ENCODE measurements around the gene HCN2. TPM values are rescaled to one million over a fixed set of nuclear protein-coding genes. Genes with fewer than 3 reads are reported as not detected.

HCN2 gene
- total and polyA plus RNA-seq, 9 of the 15 experiments (the other 6 are each of a cell fraction or from before 2014, with no cell fraction given) = 0.29 to 4.2 (median 0.82) TPM; not detected in 2

- TF ChIP-seq, protein P1, sequence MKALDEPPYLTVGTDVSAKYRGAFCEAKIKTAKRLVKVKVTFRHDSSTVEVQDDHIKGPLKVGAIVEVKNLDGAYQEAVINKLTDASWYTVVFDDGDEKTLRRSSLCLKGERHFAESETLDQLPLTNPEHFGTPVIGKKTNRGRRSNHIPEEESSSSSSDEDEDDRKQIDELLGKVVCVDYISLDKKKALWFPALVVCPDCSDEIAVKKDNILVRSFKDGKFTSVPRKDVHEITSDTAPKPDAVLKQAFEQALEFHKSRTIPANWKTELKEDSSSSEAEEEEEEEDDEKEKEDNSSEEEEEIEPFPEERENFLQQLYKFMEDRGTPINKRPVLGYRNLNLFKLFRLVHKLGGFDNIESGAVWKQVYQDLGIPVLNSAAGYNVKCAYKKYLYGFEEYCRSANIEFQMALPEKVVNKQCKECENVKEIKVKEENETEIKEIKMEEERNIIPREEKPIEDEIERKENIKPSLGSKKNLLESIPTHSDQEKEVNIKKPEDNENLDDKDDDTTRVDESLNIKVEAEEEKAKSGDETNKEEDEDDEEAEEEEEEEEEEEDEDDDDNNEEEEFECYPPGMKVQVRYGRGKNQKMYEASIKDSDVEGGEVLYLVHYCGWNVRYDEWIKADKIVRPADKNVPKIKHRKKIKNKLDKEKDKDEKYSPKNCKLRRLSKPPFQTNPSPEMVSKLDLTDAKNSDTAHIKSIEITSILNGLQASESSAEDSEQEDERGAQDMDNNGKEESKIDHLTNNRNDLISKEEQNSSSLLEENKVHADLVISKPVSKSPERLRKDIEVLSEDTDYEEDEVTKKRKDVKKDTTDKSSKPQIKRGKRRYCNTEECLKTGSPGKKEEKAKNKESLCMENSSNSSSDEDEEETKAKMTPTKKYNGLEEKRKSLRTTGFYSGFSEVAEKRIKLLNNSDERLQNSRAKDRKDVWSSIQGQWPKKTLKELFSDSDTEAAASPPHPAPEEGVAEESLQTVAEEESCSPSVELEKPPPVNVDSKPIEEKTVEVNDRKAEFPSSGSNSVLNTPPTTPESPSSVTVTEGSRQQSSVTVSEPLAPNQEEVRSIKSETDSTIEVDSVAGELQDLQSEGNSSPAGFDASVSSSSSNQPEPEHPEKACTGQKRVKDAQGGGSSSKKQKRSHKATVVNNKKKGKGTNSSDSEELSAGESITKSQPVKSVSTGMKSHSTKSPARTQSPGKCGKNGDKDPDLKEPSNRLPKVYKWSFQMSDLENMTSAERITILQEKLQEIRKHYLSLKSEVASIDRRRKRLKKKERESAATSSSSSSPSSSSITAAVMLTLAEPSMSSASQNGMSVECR (CRISPR knock-in tag; IDR thresholded peaks at IDR 0.05) = no peak; the same call in 1 of the 2 replicates
- TF ChIP-seq ZBTB49 (CRISPR knock-in tag; IDR thresholded peaks at IDR 0.05; ENCODE audit: borderline replicate concordance) (no peak), RFX5 (IDR thresholded peaks at IDR 0.05; ENCODE audit: low read depth, low read length) (no peak), GATAD2B (IDR thresholded peaks at IDR 0.05; ENCODE audit: borderline replicate concordance) (peak; percentile 79; the same call in 1 of the 2 replicates), BACH1 (tag; IDR thresholded peaks at IDR 0.05) (no peak), ZSCAN32 (CRISPR knock-in tag; IDR thresholded peaks at IDR 0.05) (no peak), SREBF2 (CRISPR knock-in tag; IDR thresholded peaks at IDR 0.05) (no peak), BCOR (IDR thresholded peaks at IDR 0.05) (no peak), E2F3 (CRISPR knock-in tag; IDR thresholded peaks at IDR 0.05) (no peak), HDAC8 (tag; IDR thresholded peaks at IDR 0.05) (0 out of 2 replicates have a peak, but pooled peaks have one; percentile 20)
- TF ChIP-seq, protein P2, sequence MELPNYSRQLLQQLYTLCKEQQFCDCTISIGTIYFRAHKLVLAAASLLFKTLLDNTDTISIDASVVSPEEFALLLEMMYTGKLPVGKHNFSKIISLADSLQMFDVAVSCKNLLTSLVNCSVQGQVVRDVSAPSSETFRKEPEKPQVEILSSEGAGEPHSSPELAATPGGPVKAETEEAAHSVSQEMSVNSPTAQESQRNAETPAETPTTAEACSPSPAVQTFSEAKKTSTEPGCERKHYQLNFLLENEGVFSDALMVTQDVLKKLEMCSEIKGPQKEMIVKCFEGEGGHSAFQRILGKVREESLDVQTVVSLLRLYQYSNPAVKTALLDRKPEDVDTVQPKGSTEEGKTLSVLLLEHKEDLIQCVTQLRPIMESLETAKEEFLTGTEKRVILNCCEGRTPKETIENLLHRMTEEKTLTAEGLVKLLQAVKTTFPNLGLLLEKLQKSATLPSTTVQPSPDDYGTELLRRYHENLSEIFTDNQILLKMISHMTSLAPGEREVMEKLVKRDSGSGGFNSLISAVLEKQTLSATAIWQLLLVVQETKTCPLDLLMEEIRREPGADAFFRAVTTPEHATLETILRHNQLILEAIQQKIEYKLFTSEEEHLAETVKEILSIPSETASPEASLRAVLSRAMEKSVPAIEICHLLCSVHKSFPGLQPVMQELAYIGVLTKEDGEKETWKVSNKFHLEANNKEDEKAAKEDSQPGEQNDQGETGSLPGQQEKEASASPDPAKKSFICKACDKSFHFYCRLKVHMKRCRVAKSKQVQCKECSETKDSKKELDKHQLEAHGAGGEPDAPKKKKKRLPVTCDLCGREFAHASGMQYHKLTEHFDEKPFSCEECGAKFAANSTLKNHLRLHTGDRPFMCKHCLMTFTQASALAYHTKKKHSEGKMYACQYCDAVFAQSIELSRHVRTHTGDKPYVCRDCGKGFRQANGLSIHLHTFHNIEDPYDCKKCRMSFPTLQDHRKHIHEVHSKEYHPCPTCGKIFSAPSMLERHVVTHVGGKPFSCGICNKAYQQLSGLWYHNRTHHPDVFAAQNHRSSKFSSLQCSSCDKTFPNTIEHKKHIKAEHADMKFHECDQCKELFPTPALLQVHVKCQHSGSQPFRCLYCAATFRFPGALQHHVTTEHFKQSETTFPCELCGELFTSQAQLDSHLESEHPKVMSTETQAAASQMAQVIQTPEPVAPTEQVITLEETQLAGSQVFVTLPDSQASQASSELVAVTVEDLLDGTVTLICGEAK (IDR thresholded peaks at IDR 0.05) = peak; percentile 89
- TF ChIP-seq, protein P2 (CRISPR knock-in tag; IDR thresholded peaks at IDR 0.05) = no peak
Measured at GRCh38 chr19:610801-611480, 21.3 kb downstream of the HCN2 start (continued).
